Adrenal gland (tissue), 5 donors: ENCODE data around the gene CBX5.

Source experiments
- POLR2A ChIP-seq, 2 donors: fragments of 450-650 bp; IDR thresholded peaks; one replicate each; pipeline ENCODE4 v1.6.1; 2017; ENCODE audit warnings: antibody characterized with exemption in 2 of 2, mild to moderate bottlenecking in 2 of 2, moderate library complexity in 1 of 2
- TF ChIP-seq, protein P1 (sequence below), 6 experiments: fragments of 450-650 bp in 4 of 6; fragments of 200-600 bp in 2 of 6; sonication (generic) in 1 of 6; IDR thresholded peaks; 1 replicate in 5 of 6; 2 replicates in 1 of 6; pipeline versions ENCODE4 v1.5.1 to v1.8.0; 2016 to 2021; ENCODE audit warnings: antibody characterized with exemption in 6 of 6, mild to moderate bottlenecking in 2 of 6, moderate library complexity in 1 of 6
- donor health status: DM: no; HTN: no; CAD: no.

GRCh38 chr12:54294152-54294952 lies 14.4 kb upstream of the CBX5 start:
- TF ChIP-seq, protein P1, sequence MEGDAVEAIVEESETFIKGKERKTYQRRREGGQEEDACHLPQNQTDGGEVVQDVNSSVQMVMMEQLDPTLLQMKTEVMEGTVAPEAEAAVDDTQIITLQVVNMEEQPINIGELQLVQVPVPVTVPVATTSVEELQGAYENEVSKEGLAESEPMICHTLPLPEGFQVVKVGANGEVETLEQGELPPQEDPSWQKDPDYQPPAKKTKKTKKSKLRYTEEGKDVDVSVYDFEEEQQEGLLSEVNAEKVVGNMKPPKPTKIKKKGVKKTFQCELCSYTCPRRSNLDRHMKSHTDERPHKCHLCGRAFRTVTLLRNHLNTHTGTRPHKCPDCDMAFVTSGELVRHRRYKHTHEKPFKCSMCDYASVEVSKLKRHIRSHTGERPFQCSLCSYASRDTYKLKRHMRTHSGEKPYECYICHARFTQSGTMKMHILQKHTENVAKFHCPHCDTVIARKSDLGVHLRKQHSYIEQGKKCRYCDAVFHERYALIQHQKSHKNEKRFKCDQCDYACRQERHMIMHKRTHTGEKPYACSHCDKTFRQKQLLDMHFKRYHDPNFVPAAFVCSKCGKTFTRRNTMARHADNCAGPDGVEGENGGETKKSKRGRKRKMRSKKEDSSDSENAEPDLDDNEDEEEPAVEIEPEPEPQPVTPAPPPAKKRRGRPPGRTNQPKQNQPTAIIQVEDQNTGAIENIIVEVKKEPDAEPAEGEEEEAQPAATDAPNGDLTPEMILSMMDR (IDR thresholded peaks at IDR 0.05), result peak; percentile 62 to 89 (median 74)
- no peak for TF ChIP-seq POLR2A (IDR thresholded peaks at IDR 0.05)
